Osteoblast (primary cell): ENCODE data around the gene PIR. TPM values are rescaled to one million over a fixed set of nuclear protein-coding genes. Genes with fewer than 3 reads are reported as not detected.

ENCODE experiments used
- DNase-seq: peaks from one replicate; pipeline ENCODE4 v3.0.0; 2011; ENCODE audit warnings: low spot score, mixed read lengths; ENCODE audit not compliant: insufficient read length; ENCODE audit errors: missing footprints
- H2AFZ ChIP-seq: 2 replicates; pipeline ENCODE4 v1.6.0; 2011; ENCODE audit warnings: mild to moderate bottlenecking, low read length
- H3K27ac ChIP-seq: 2 replicates; pipeline ENCODE4 v1.5.1; 2011; ENCODE audit warnings: mild to moderate bottlenecking, low read depth, low read length, moderate library complexity
- H3K27me3 ChIP-seq: 2 replicates; pipeline ENCODE4 v1.6.0; 2012; ENCODE audit warnings: mild to moderate bottlenecking, control low read depth, inconsistent platforms, low read length, moderate library complexity; ENCODE audit not compliant: insufficient read depth
- H3K36me3 ChIP-seq: 2 replicates; pipeline ENCODE4 v1.5.1; 2011; ENCODE audit warnings: mild to moderate bottlenecking, low read length, control low read depth, moderate library complexity; ENCODE audit not compliant: insufficient read depth
- H3K4me1 ChIP-seq: 2 replicates; pipeline ENCODE4 v1.5.1; 2011; ENCODE audit warnings: mild to moderate bottlenecking, low read length, control low read depth, moderate library complexity; ENCODE audit not compliant: insufficient read depth
- H3K4me2 ChIP-seq: 2 replicates; pipeline ENCODE4 v1.6.0; 2011; ENCODE audit warnings: mild to moderate bottlenecking, low read length; ENCODE audit not compliant: insufficient read depth
- H3K4me3 ChIP-seq: fragments of 200-600 bp; sonication (generic); 3 replicates; pipeline ENCODE4 v1.5.1; 2012; ENCODE audit warnings: mild to moderate bottlenecking, low read length, inconsistent platforms; ENCODE audit not compliant: insufficient read depth
- H3K79me2 ChIP-seq: 2 replicates; pipeline ENCODE4 v1.6.0; 2012; ENCODE audit warnings: mild to moderate bottlenecking, low read length, control low read depth, inconsistent platforms; ENCODE audit not compliant: insufficient read depth
- H3K9me3 ChIP-seq: 2 replicates; pipeline ENCODE4 v1.5.1; 2011; ENCODE audit warnings: low read depth, low read length, control low read depth
- H4K20me1 ChIP-seq: 2 replicates; pipeline ENCODE4 v1.6.0; 2012; ENCODE audit warnings: mild to moderate bottlenecking, low read length, control low read depth; ENCODE audit not compliant: insufficient read depth
- total RNA-seq: library from RNA; depleted of rRNA; stranded (reverse); fragments of >200 nt; gene quantifications from 2 replicates; pipeline ENCODE4 v1.2.3, GENCODE V29; 2012
- TF ChIP-seq, protein P1 (sequence below): IDR thresholded peaks from 2 replicates; pipeline ENCODE4 v1.5.1; 2011; ENCODE audit warnings: mild to moderate bottlenecking, low read depth, low read length, moderate library complexity; ENCODE audit errors: extremely low read depth

The PIR gene
- total RNA-seq, 1 donor = 15.9 TPM

DNA sequence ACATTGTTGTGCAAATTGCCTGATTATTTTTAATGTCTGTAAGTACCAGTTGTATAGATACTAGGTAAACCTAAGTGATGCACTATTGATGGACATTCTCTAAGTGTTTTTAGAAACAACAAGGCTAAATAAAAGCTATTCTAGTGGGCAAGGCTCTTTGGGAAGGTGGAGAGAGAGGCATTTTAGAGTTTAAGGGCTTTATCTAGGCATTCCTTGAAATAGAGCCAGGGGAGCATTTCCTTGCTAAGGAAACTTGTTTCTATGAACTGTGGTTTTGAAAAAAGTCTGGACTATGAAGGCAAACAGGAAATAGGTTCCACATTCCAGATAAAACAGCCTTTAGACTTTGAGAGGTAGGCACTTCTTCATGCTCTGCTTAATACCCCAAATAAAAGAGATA lies 31.3 kb upstream of the PIR start:
- no peaks in the 10 kb centered on the region for H3K4me1 ChIP-seq
- H3K4me2 ChIP-seq = no peak overlapping the region
- no peaks in the 10 kb centered on the region for H3K36me3 ChIP-seq

DNA sequence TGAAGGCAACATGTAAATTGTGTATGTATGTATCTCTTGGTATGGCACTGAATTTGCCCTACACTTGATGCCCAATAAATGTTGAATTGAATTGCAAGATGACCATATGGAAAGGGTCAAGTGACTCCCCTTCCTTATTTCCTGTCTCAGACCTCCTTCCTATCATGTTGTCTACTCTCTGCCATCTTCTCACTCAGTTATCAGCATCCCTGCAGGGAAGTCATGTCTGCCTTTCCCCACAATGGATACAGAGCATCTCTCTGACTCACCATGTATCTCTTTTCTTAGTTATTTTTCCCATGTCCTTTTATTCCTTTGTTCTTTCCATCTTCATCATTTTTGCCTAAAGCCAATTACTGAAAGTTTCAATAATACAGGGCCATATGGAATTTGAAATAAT lies 30.0 kb upstream of the PIR start:
- no peaks in the 10 kb centered on the region for H3K9me3 ChIP-seq
- no peak for DNase-seq
- no peaks in the 10 kb centered on the region for H3K79me2 ChIP-seq
- no peak overlapping the region for H3K4me2 ChIP-seq
- TF ChIP-seq, protein P1, sequence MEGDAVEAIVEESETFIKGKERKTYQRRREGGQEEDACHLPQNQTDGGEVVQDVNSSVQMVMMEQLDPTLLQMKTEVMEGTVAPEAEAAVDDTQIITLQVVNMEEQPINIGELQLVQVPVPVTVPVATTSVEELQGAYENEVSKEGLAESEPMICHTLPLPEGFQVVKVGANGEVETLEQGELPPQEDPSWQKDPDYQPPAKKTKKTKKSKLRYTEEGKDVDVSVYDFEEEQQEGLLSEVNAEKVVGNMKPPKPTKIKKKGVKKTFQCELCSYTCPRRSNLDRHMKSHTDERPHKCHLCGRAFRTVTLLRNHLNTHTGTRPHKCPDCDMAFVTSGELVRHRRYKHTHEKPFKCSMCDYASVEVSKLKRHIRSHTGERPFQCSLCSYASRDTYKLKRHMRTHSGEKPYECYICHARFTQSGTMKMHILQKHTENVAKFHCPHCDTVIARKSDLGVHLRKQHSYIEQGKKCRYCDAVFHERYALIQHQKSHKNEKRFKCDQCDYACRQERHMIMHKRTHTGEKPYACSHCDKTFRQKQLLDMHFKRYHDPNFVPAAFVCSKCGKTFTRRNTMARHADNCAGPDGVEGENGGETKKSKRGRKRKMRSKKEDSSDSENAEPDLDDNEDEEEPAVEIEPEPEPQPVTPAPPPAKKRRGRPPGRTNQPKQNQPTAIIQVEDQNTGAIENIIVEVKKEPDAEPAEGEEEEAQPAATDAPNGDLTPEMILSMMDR = no peak
- no peak overlapping the region for H3K27ac ChIP-seq
- no peak overlapping the region for H3K4me3 ChIP-seq
- no peak overlapping the region for H2AFZ ChIP-seq
- no peaks in the 10 kb centered on the region for H4K20me1 ChIP-seq
- H3K27me3 ChIP-seq = peaks cover 11% of the 10 kb centered on the region
- no peaks in the 10 kb centered on the region for H3K36me3 ChIP-seq
- H3K4me1 ChIP-seq = no peaks in the 10 kb centered on the region

More for the DNA sequence above, 31.3 kb upstream of the PIR start:
- Histone ChIP-seq H3K9me3 (no peaks in the 10 kb centered on the region), H3K27me3 (peaks cover 11% of the 10 kb centered on the region), H3K27ac (no peak overlapping the region), H3K4me3 (no peak overlapping the region), H2AFZ (no peak overlapping the region), H4K20me1 (no peaks in the 10 kb centered on the region), H3K79me2 (no peaks in the 10 kb centered on the region)
- DNase-seq = no peak
- TF ChIP-seq, protein P1 = no peak

DNA sequence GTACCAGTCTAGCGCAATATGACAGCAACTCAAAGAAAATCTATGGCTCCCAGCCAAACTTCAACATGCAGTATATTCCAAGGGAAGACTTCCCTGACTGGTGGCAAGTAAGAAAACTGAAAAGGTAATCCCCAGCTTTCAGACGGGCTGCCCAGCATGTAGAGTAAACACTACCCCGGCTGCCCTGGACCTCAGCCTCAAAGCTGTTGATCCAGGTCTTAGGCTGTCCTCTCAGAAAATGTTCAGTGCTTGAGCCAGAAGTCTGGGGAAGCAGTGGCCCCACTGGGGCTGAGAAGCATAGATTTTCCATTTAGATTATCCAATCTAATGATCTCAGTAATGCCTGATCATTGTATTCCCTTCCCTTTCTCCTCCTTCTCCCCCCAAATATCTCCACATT lies 29.3 kb upstream of the PIR start:
- Histone ChIP-seq H3K79me2 (no peaks in the 10 kb centered on the region), H3K36me3 (no peaks in the 10 kb centered on the region), H3K27ac (no peak overlapping the region), H2AFZ (no peak overlapping the region), H3K4me1 (no peaks in the 10 kb centered on the region), H4K20me1 (no peaks in the 10 kb centered on the region), H3K4me2 (no peak overlapping the region), H3K27me3 (peaks cover 7% of the 10 kb centered on the region), H3K4me3 (no peak overlapping the region), H3K9me3 (no peaks in the 10 kb centered on the region)
- TF ChIP-seq, protein P1 = no peak
- DNase-seq = no peak

DNA sequence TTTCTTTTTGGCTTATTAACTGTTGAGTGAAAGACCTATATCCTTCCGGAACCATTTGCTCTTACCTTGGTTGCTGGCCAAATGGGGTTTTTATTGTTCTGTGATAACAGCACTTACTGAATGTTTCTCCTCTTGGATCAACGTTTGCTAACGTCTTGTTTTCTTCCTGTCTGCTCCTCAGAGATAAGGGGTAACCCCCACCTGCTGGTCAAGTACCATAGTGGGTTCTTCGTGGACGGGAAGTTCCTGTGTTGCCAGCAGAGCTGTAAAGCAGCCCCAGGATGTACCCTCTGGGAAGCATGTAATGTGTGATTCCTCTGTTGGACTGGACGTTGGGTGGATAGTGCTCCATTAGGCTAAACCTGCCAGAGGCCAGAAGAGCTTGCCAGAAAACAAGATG lies 22.8 kb upstream of the PIR start:
- Histone ChIP-seq H4K20me1 (no peaks in the 10 kb centered on the region), H2AFZ (no peak overlapping the region), H3K27ac (no peak overlapping the region), H3K4me3 (no peak overlapping the region), H3K79me2 (no peaks in the 10 kb centered on the region), H3K36me3 (no peaks in the 10 kb centered on the region), H3K4me2 (no peak overlapping the region), H3K9me3 (no peaks in the 10 kb centered on the region), H3K4me1 (no peaks in the 10 kb centered on the region), H3K27me3 (peaks cover 8% of the 10 kb centered on the region)
- TF ChIP-seq, protein P1 = no peak
- DNase-seq = no peak
